G401.6 (cell line): ENCODE data around the gene FOXP2.
"Not testable (repeated sequence)": the region's sequence is repeated elsewhere in the genome, so short reads cannot be mapped to it uniquely, and the experiment has no call there.

Experiments
- FAIRE-seq: peaks from 2 replicates; lab custom pipeline; 2012; peaks lifted over from hg19 to GRCh38; lab: Jason Lieb, UNC

Gene FOXP2

DNA sequence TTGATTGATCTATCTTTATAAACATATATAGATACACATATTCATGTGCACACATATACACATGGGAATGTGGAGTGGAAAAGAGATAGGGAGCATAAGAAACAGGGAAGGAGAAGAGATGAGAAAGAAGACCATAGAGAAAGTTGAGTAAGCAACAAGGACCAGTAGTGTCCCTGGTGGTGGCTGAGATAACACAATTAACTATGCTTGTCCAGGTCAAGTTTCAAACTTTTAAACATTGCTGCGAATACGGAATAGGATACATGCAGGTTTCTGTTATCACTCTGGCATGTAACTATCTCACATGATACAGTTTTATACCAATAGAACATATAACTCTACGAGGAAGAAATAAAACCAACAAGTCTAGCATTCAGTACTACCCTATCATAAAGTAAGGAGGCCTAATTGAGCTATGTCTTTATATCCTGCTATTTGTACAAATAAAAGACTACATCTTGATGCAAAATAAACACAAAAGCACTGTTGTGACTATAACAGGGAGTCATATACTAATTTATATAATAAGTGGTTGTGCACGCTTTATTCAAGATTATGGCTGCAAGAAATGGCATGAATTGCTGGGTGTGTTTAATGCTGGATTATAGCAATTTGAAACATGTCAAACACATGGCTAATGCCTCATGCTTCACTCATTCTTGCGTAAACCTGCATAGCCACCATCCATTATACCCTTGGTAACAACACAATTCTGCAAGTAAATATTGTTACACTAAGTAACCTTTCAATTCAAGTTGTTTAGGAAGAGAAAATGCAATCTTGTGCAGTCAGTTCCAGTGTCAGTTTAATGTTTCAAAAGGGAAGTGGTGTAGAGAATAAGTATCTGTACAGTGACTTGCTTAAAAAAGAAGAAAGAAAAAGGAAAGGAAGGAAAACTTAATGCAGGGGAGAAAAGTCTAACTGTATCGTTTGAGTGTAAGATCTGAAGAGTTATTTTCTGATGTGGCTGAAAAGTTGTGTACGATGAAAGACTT lies 8.2 kb downstream of the FOXP2 start:
- FAIRE-seq = no peak

DNA sequence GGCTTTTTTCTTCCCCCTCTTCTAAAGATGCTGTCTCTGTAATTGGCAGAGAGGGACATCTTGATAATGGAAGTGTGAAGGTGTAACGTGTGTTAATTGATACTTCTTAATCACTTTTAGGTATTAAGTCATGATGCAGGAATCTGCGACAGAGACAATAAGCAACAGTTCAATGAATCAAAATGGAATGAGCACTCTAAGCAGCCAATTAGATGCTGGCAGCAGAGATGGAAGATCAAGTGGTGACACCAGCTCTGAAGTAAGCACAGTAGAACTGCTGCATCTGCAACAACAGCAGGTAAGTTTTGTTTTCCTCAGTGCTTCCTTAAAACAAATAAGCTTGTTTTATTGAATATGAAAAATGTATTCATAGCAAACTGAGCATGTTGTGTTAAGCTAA lies 11.8 kb downstream of the FOXP2 start:
- FAIRE-seq = no peak

DNA sequence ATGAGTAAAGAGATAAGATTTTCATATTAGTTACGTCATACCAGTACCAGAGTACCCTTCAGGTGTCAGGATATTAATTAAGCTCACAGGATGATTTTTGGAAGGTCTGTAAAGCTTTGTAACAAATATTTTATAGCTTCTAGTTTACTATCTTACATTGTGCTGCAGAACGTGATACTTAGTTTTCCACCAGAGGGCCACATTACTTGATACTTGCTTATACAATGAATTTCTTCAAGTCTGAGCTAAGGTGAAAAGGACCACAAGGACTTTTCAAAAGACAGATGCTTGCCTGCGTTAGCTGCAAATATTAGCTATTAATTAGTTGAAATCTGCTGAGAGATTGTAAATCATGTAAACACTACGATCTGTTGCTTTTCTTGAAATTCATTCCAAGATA lies 12.2 kb downstream of the FOXP2 start:
- FAIRE-seq = no peak

DNA sequence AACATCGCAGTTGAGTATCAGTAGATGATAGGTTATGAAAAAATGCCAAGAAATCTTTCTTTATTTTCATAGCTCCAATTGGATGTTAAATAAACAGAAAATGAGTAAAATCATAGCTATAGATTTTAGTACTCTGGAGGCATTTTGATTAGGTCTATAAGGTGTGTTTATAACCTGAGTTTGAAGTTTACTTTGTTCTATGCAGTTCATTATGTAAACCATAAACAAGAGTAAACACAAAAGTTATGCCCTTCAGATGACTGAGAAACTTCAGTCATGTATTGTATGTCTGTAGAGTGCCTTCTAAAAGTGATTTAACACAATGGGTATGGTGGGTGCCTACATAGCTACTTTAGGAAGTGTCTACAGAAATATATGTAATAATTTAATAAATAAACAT lies 13.6 kb downstream of the FOXP2 start:
- FAIRE-seq = no peak

DNA sequence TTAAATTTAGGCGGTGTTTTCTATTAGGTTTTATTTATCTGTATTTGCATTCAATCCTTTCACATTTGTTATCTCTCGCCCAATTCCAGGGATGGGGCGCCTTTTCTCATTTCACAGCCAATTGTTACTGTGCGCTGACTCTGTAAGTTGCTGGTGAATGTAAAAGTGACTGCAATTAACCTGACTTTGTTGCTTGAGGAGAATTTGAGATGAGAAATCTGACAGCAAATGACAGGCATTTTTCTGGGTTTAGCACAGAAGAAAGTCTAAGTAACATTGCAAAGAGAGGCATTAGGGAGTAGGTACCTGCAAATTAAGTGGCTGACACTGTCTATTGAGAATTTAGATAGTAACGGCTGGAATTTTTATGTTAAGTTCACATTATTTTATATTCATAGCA lies 16.6 kb downstream of the FOXP2 start:
- no peak for FAIRE-seq

DNA sequence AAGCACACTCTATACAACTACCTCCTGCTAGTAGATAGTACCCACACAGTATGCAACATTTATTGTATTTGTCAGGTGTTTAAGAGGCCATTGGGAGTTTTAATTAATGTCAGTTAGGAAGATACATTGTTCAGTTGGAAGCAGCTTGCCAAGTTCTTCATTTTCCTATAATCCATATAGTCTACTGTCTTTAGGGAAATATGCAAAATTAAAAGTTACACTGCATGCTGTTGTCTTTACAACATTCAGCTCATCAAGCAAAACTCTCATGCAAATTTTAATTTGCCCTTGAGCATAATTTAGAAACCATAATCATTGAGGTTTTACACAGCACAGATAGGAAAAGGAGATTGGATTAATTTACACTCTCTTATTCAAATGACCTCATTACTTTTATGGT lies 17.4 kb downstream of the FOXP2 start:
- no peak for FAIRE-seq

DNA sequence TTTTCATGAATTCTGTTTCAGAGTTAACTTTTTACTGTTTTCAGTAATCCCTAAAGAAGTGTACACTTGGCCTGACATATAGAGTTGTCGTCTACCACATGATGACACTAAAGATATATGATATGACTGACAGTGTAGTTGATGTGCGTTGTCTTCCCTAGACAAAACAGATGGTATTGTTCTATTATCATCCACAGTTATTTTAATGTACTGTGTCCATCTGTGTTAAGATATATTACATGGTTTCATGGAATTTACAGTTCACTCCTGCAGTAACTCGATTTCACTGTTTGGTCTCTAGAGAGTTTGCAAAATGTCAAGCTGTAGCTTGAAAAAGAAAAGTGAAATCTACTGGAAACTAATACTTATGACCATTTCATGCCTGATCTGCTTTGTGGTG lies 18.1 kb downstream of the FOXP2 start:
- no peak for FAIRE-seq

DNA sequence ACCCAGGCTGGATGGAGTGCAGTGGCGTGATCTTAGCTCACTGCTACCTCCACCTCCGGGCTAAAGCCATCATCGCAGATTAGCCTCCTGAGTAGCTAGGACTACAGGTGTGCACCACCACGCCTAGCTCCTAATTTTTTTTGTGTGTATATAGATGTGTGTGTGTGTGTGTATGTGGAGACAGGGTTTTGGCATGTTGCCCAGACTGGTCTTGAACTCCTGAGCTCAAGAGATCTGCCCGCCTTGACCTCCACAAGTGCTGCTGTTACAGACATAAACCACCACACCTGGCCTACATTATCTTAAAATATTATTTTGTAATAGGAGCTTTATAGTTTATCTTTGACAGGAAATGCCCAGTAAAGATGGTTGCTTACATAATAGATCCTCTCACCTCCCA lies 25.0 kb downstream of the FOXP2 start:
- no peak for FAIRE-seq

DNA sequence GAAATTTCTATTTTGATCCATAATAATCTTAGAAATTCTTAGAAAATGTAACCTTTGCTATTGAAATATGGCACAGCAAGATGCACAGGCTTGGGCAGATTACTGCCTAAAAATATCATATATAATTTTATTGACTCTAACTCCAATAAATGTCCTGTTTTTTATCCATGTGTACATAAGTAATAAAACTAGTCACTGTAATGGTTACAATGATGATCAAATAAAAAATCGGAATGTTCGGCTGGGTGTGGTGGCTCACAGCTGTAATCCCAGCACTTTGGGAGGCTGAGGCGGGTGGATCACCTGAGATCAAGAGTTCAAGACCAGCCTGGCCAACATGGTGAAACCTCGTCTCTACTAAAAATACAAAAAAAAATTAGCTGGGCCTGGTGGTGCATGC lies 26.3 kb downstream of the FOXP2 start:
- FAIRE-seq = not testable (repeated sequence)

DNA sequence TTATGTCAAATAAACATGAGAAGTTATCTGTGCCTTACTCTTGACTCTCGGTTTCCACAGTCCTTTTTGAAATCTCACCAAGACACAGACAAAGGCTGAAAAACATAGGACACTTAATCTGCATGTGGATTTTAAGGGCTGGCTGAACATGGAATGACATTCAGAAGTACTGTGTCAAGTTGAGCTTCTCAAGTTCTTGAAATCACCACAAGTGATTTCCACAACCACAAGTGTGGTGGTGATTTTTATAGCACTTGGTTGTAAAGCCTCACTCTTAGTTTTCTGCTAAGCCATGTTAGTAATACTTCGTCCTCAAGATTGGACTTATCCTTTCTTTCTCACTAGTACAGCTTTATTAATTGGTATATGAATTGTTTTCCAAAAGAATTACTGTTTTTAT lies 29.6 kb downstream of the FOXP2 start:
- no peak for FAIRE-seq

DNA sequence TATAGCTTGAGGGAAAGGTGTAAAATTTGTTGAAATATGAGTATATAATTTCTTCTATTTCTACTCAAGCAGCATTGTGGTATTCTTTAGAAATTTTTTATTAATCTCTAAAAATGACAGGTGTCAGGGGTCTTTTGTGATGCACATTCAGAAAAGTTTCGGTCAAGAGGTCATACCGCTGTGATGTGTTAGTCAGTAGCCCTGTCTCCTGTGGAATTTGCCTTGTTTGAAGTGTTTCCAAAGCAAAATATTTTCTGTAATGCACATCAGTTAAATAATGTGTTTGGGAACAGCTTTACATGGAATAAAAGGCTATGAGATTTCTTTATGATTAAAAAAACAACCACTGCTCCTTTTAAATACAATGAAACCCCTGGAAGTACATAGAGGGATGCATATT lies 35.8 kb downstream of the FOXP2 start:
- no peak for FAIRE-seq

DNA sequence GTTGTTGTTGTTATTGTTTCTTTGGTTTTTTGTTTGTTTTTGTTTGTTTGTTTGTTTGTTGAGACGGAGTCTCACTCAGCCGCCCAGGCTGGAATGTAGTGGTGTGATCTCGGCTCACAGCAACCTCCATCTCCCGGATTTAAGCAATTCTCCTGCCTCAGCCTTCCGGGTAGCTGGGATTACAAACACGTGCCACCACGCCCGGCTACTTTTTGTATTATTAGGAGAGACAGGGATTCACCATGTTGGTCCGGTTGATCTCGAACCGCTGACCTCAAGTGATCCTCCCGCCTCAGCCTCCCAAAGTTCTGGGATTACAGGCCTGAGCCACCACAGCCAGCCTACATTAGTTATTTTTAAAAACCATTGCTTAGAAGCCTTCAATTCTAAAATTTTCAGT lies 45.0 kb downstream of the FOXP2 start:
- FAIRE-seq = no peak

DNA sequence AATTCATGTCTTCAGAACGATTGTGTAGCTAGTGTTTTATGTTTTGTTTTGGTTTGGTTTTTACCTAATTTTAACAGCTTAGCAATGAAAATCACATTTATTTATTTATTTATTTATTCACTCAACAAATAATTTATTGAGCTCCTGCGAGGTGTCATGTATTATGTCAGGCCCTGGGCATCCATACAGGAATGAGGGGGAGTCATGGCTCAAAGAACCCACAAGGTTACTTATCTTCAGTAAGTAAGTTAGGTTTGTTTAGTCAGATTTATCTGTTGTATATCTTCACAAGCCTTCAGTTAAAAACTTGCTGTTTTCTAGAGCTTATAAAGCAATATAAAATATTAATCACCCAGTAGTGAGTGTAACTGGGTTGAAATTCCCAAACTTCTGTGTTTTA lies 45.4 kb downstream of the FOXP2 start:
- no peak for FAIRE-seq

DNA sequence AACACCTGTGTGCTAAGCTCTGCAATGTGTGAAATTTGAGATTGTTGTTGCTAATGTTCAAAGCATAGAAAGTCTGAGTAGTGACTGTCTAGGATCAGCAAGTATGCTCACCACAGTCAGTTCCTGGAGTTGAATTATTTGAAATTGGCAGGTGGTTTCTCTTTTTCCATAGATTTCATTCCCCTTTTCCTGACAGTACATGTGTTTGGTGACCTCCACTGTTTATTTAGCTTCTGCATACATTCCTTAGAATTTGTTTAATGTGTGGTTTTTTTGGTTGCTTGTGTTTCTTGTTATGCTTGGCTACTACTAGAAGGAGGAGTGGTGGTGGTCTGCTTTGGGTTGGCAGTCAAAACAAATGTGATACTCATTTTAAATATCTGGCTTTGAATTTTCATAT lies 52.3 kb downstream of the FOXP2 start:
- no peak for FAIRE-seq

DNA sequence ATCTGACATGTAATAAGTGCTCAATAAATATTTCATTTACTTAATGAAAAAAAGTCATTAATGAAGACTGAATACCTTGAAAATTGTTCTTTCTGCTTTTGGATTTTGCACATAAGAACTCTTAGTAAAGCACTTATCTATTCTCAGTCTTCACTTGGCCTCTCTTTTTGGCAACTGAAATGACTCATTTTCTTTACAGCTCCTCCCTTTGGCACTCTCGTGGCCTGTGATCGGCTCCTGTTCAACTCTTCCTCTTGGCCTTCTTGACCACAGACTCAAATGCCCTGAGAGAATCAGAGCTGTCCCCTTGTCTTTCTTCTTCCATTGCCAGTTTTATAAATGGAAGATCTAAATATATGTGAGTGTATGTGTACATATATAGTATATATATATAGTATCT lies 54.2 kb downstream of the FOXP2 start:
- FAIRE-seq = no peak

DNA sequence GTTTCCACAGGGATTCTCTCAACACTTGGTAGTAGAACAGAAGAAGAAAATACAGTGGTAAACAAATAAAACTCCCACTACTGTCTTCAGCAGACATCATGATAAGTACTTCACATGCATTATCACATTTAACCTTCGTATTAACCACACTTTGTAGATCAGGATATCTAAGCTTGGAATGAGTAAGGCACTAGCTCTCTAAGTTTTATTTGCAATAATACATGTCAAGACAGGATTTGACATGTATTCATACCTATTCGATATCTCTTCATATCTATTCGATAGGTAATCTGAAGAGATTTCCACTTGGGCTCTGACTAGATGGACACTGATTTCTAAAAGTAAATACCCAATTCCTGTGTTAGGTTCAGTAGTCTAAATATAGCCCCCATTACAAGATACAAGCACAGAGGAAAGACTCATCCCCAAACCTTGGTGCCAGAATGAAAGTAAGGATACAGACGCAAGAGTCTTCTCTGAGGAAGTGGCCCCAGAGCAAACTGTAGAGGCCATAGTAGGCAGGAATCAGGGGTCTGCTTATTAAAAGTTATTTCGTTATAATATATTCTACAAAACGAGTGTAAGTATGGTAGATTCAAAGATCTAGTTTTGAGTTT lies 58.4 kb downstream of the FOXP2 start:
- FAIRE-seq = no peak

DNA sequence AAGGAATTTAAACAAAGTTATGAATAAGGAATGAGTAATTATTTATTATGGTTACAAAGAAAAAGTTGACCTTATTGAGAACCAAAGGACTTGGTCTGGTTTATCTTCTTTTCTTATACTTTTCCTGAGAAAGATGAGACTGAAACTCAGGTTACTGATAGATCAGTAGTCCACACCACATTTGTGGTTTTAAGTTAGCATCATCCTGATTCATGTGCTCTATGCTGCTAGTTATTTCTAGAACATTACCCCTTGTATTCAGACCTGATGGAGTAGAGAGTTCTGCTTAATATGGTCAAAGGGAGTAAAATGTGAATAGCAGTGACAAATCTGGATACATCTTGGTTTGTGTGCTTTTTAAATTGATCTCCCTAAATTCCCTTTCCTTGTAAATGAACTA lies 63.8 kb downstream of the FOXP2 start:
- FAIRE-seq = no peak

DNA sequence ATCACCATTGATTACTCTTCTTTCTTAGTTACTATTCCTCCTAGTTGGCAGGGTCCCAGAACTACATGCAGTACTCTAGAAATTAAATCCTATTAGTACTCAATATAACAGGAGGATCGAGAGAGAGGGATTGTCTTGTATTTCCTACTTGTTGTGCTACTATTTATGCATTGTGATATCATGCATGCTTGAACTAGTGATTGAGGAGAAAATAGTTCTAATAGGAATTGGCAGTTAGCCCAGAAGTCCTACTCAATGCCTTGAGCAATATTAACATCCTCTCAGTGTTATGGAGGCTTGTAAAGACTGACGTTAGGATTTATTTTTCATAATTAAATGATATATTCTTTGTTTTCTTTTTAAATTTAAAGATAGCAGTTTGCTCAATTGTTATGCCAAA lies 67.4 kb downstream of the FOXP2 start:
- no peak for FAIRE-seq

DNA sequence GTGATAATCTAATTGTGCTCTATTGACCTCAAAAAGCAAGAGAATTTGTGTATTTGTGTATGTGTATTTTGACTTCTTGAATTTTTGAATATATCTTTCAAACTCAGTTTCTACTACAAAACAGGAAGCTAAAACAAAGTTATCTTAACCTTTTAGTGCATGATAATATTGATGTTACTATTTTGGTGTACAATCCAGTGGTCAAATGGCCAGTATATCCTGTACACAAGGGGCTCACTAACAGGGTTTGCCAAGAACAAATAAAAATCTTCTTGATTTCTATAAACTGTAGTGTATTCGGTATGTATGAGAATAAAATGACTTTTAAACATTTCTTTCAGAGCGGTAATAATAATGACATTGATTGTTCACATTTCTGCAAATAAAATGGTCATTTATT lies 69.6 kb downstream of the FOXP2 start:
- FAIRE-seq = no peak

DNA sequence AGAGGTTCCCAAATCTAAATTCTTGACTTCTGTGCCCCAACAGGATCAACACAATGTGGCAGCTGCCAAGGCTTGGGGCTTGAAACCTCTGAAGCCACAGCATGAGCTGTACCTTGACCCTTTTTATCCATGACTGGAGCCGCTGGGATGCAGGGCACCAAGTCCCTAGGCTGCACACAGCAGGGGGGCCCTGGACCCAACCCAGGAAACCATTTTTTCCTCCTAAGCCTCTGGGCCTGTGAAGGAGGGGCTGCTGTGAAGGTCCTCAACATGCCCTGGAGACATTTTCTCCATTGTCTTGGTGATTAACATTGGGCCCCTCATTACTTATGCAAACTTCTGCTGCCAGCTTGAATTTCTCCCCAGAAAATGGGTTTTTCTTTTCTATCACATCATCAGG lies 72.6 kb downstream of the FOXP2 start:
- FAIRE-seq = no peak

DNA sequence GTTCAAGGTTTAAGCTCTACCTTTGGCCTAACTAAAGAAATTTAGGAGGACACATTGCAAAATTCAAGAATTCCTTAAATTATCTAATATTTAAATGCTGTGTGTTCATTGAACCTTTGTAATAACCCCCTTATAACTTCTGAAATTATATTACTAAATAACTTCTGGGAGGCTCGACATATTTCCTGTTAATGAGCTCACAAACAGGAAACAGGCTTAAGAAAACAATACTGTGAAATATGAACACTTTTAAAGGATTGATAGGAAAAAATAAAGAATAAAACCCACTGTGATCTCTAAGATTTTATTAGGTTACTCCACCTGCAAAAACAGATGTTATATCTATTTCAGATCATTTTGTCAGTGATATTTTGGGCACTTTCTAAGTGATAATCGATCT lies 74.1 kb downstream of the FOXP2 start:
- no peak for FAIRE-seq

DNA sequence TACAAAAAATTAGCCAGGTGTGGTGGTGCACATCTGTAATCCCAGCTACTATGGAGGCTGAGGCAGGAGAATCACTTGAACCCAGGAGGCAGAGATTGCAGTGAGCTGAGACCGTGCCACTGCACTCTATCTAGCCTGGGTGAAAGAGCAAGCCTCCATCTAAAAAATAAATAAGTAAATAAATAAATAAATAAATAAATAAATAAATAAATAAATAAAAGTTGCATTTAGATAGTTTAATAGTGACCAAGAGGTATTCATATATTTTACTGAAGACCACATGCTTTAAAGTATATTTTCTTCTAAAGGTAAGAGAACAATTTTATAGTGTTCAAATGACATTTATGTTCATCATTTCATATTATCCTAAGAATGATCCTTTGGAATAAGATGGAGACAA lies 82.9 kb downstream of the FOXP2 start:
- FAIRE-seq = not testable (repeated sequence)

DNA sequence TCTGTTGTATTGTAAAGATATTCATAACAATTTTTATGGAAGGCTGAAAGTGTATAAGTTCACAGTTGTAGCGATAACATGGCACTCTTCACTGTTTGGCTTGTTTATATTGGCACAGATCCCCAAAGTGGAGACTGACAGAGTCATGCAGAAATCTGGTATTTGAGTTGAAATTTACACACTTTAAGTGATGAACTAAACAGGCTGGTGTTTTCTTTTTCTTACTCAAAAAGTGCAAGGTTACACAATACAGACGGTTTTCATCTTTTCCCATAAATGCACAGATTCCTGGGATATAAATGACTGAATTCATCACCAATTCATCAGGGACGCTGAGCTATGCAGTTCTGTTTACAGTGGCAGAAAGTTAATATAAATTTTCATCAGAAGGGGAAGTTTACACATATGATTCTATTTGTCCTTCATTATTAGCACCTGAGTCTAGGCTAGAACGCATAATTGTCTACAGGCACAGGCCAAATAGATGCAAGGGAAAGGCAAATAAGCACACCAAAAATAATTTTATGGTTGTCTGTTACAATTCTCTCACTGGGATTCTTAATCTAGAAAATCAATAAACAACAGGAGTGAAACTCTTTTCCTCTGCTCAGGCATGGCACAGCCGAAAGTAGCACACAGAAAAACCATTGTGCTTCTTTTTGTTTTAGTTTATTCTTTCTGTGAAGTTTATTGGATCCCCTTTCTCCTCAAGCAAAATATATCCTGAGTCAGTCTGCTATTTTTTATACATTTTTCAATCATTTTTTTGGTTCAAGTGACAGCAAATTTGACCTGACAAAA lies 88.0 kb downstream of the FOXP2 start:
- FAIRE-seq = no peak
